Vagina (tissue), 2 donors: ENCODE measurements around the gene NAMPT.

Experiments used
- CTCF ChIP-seq, 3 experiments: fragments of 450-650 bp in 2 of 3; fragments of 200-600 bp in 1 of 3; sonication (generic) in 1 of 3; IDR thresholded peaks; one replicate each; pipeline ENCODE4 v1.5.1; 2017 to 2019; ENCODE audit warnings: antibody characterized with exemption in 3 of 3, mild to moderate bottlenecking in 2 of 3, moderate library complexity in 2 of 3
- POLR2A ChIP-seq, 2 donors: fragments of 450-650 bp; IDR thresholded peaks; one replicate each; pipeline ENCODE4 v1.6.1; 2017; ENCODE audit warnings: antibody characterized with exemption in 2 of 2, mild to moderate bottlenecking in 2 of 2, moderate library complexity in 2 of 2

- TF ChIP-seq POLR2A (IDR thresholded peaks at IDR 0.05) (no peak), CTCF (IDR thresholded peaks at IDR 0.05) (no peak)
Observed at GRCh38 chr7:106231856-106232490, 52.8 kb downstream of the NAMPT start.
